Stimulated activated CD8-positive, alpha-beta memory T cell treated with anti-CD3 and anti-CD28 coated beads, Interleukin-15, amount 100 ng/mL, for 24 hours (primary cell): ENCODE data around the gene NEK9.
"Not testable (repeated sequence)": the region's sequence is repeated elsewhere in the genome, so short reads cannot be mapped to it uniquely, and the experiment has no call there.

ENCODE experiments used
- DNase-seq: peaks from one replicate; pipeline ENCODE4 v3.0.0-alpha.2; 2020; ENCODE audit warnings: low read depth

The NEK9 gene

DNA sequence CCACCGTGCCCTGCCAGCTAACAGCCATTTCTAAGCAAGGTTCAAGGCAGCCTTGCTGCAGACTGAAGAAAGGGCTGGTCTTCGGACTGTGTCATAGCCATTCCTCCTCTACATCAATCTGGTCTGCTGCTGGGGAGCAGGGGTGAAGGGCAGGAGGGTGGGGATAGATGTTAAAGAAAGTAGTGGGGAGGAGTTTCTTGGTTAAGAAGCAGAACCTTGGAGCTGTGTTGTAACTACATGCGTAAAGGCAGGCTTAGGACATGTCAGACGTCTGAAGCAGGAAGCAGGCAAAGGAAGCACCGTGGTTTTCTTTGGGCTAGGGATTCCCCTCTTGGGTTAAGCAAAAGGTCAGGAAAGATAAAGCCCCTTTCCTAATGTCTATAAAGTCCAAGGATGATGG lies 18.1 kb upstream of the NEK9 start:
- no peak for DNase-seq

- no peak for DNase-seq
These were observed 17.1 kb upstream of the NEK9 start for GRCh38 chr14:75143761-75144527.

DNA sequence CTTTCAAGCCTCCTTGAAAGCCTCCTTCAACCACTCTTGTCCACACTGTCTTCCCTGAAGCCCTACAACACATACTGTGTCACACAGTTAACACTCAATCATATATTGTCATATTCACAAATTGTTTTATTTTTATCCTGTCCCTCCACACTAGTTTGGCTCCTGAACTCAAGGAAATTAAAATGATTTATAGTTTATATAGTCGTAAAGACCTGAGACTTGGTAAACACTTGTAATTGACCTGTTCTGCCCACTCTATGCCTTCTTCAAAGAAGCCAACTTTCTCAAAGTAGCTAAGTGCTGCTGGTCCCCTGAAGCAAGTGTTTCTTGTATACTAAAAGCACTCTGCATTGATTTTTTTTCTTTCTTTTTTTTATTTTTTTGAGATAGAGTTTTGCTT lies 15.6 kb upstream of the NEK9 start:
- no peak for DNase-seq

- no peak for DNase-seq
These were observed 15.1 kb upstream of the NEK9 start for GRCh38 chr14:75141967-75142366.

DNA sequence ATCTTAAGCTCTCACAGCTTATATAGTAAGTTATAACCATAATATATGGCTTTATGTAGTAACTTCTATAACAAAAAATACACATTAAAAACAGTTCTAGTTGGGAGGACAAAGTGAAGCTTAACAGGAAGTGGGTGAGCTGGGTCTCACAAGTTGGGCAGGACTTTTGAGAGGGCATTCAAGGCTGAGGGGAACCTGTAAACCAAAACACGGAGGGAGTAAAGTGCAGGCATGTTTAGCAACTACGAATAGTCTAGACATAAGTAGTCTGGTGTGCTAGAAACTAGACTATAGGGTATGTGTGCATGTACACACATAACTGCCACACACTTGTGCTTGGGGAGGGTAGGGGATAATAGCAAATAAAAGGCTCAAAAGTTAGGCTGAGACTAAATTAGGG lies 14.2 kb upstream of the NEK9 start:
- DNase-seq, result no peak

GRCh38 chr14:75140620-75141019 lies 13.8 kb upstream of the NEK9 start:
- no peak for DNase-seq

DNA sequence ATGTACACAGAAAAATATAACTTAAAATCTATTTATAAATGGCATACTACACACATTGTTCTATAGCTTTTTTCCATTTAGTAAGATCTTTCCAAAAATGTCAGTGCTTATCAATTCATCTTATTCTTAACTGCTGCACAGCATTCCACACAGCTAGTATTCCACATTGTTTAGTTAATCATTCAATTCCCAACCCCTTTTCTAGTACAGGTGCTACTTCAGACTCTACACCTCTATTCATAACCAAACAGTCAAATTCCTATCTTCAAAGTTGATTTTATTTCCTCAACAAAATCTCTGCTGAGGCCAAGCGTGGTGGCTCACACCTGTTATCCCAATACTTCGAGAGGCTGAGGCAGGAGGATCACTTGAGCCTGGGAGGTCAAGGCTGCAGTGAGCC lies 12.3 kb upstream of the NEK9 start:
- DNase-seq, result no peak

GRCh38 chr14:75138492-75138891 lies 11.6 kb upstream of the NEK9 start:
- no peak for DNase-seq

DNA sequence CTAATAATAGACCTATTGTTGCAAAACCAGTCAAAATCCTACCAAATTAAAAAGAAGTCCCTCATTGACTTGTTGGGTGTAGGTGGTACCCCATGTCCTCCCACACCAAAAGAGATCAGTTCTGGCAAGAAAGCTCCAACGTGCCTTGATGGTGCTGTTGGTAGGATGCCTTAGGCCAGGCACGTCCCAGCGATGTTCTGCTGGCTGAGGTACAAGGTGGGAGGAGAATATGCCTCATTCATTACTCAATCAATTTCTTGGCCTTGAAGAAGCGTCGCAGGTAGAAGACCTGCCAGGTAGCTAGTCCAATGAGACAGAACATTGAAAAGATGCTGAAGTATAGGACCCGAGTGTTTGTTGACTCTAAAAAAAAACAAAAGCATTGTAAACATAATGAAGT lies 7.8 kb upstream of the NEK9 start:
- no peak for DNase-seq

DNA sequence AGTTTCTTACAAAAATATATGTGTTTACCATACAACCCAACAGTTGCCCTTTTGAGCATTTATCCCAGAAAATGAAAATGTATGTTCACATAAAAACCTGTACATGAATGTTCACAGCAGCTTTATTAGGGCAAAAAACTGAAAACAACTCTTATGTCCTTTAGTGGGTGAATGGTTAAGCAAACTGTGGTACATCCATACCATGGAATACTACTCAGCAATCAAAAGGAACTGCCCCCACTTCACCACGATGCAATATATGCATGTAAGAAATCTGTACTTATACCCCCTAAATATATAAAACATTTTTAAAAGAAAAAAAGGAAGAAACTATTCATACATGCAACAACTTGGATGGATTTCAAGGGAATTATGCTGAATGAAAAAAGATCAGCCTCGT lies 6.7 kb upstream of the NEK9 start:
- no peak for DNase-seq

DNA sequence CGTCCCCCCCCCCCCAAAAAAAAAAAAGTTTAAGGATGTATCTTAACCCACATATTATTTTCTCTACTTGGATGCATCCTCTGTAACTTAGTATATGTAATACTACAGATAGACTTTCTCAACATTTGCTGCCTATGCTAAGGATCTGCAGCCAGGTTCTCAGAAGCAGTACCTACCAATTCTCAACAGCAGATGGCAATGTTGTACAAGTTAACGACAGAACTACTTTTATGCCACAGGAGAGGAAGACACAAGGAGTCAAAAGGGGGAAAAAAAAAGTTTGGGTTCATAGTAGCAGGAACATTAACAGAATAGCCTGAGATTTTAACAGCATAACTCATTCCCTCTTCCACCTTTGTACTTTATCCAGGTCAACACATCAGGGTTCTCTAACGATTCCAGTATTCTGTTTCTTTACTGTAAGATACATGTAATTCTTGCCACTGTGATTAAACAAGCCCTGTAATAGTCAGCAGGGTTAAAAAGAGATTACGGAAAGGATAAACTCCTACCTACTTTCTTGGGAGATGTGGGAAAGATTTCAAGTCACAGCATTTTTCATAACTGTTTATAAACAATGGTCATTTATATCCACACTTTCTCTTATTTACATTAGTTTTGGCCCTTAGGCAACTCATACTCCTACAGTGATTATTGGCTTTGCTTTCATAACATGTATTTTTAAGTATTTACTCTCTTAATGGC lies 5.7 kb upstream of the NEK9 start:
- no peak for DNase-seq

DNA sequence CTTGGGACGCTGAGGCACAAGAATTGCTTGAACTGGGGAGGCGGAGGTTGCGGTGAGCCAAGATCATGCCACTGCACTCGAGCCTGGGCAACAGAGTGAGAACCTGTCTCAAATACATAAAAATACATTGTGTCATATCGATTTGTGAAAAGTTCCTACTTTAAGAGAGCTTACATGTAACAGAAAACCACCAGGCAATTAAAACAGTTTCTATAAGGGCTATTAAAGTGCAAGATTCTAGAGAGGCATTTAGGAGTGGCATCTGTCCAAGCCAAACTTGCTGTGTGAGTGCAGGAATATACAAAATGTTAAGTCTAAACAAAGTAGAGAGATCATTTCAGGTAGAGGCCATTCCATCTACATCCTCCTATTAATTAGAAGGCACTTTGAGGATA lies 1.7 kb upstream of the NEK9 start:
- no peak for DNase-seq

GRCh38 chr14:75127903-75128595 lies 1.2 kb upstream of the NEK9 start:
- DNase-seq, result no peak

- DNase-seq, result not testable (repeated sequence)
These were observed 599 bp upstream of the NEK9 start for GRCh38 chr14:75127474-75127820.

- no peak for DNase-seq
These were observed 715 bp downstream of the NEK9 start for GRCh38 chr14:75126121-75126544.

- no peak for DNase-seq
These were observed 1.2 kb downstream of the NEK9 start for GRCh38 chr14:75125617-75126016.

DNA sequence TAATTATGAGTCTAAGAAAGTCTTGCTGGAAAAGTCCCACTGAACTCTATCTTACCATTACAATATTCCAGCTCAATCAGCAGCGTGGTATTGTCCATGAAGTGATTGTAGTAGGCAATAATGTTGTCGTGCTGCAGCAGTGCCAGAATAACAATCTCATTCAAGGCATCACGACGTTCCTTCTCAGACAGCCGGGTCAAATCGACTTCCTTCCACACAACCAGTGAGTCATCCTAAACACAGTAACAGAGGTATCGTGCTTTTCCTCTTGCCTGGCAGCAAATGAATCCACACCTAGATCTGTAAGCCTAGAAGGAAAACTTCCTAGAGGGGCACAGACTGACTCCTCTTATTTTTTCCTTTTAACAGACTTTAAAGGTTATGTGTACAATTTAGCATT lies 2.9 kb downstream of the NEK9 start:
- DNase-seq, result no peak

DNA sequence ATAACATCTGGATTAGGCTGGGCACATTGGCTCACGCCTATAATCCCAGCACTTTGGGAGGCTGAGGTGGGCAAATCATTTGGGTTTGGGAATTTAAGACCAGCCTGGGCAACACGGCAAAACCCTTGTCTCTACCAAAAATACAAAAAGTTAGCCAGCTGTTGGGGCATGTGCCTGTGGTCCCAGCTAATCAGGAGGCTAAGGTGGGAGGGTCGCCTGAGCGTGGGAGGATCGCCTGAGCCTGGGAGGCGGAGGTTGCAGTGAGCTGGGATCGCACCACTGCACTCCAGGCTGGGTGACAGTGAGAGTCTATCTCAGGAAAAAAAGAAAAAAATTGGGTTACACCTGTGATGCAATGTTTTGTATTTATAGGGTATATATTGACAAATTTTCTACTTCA lies 5.3 kb downstream of the NEK9 start:
- DNase-seq, result no peak

DNA sequence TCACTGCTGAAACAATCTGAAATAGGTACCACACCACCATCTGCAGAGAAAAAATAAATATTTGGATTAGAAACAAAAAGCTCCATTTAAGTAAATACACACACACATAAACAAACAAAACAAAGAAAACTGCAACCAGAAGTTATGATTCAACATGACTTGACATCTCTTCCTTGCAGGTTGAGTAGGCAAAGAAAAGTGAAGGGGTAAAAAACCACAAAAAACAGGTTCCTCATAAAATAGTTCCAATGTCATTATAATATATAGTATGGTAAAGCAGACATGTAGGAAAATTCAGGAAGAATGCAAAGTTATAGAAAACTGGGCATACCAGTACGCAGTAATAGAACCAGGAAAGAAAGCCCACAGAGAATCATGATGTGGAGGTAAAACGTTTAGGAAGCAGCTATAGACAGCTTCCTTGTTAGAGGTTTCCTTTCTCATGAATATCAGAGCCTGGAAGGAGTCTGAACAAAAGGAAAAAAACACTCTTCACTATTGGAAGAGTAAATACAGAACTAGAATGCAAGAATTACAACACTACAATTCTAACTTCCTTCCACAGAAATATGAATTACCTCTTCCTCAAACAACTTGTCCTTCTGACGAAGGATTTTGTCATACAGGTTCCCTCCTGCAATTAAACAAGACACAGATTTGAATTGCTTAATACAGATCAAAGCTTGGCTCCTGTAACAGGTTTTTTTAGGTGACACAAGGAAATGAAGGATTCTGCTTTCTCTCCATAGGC lies 6.1 kb downstream of the NEK9 start:
- DNase-seq, result no peak

- DNase-seq, result no peak
These were observed 7.8 kb downstream of the NEK9 start for GRCh38 chr14:75119056-75119455.

- no peak for DNase-seq
These were observed 12.8 kb downstream of the NEK9 start for GRCh38 chr14:75113932-75114539.

DNA sequence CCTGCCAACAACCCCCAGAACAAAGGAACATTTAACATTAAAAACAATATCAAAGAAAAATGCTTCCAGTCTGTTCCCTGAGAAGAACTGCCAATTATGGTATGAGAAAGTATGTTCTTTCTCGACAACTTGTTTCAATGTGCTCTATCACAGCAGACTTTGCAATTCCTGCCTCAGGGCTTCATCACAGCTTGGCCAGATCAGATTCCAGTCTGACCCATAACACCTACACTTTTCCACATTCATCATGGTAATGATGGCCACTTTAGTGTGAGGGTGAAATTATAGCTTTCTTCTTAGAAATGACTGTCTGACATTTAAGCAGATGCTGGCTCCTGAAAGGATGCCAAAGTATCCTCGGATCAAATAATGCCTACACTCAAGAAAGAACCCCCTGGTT lies 17.0 kb downstream of the NEK9 start:
- no peak for DNase-seq
